ENCODE results near the gene ACTR8.

GRCh38 chr3:53862241-53862640, 19.7 kb downstream of the ACTR8 start:
- no peak for TF ChIP-seq CTCF (IDR thresholded peaks at IDR 0.05; ENCODE audit: insufficient read depth, low read depth, low read length)
- TF ChIP-seq EZH2 (IDR thresholded peaks at IDR 0.05; ENCODE audit: insufficient read depth, low read length): no peak
